Astrocyte of the hippocampus (primary cell): ENCODE data around the gene SS18L1.

Experiments used
- DNase-seq: peaks from one replicate; pipeline ENCODE4 v3.0.0; 2011; ENCODE audit warnings: low read depth, low spot score

Gene SS18L1

DNA sequence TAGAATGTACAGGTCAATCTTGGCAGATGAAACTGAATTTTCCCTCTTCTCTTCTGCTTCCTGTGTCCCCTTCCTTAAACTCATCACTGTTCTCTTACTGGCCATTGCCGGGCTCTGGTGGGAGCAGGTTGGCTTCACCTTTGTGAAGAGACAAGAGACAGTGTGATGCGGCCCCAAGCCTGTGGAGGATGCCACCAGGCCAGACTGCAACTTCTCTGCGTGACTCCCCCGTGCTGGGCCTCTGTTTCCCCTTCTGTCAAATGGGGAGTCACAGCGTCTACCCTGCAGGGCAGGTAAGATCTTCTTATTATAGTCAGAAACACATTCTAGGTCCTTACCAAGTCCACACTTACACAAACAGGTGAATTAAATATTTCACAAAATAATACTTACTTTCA, 23.2 kb upstream of the SS18L1 start:
- no peak for DNase-seq

GRCh38 chr20:62120990-62121775, 22.4 kb upstream of the SS18L1 start:
- DNase-seq: no peak

DNA sequence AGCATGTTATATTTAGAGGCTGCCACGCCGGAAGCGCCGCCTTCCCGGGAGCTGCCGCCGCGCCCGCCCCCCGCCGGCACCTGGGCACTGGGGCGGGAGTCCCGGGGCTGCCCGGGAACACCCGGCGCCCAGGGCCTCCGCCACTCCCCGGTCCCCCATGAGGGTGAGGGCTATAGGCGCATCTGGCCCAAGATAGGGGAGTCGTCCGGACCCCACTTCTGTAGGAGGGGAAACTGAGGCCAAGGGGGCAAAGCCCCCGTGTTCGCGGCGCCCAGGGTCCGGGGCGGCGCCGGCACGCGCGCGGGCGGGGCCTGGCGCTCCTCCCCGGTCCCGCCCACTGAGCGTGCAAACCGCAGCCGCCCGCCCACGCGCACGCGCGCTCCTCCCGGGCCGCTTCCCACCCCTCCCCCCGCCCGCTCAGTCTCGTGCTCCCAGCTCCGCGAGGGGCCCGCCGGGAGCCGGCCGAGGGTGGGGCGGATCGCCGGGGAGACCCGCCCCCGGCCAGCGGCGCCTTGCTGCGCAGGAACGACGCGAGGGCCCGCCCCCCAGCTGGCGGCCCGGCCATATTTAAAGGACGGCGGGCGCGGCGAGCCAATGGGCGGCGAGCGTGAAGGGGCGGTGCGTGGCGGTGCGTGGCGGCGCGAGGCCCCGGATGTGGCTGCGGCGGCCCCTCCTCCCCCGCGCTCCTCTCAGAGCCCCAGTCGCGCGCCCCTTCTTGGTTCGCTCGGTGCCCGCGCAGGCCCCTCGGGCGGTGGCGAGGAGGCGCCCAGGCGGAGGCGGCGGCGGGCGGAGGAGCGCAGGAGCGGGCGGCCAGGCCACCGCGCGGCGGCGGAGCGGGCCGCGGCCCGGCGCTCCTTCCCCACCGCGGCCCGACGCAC, 21.6 kb upstream of the SS18L1 start, which contains the start of gene LSM14B:
Gene LSM14B, plus strand, starts transcription at position 700 of the 878 bp plus-strand sequence. CDS start 192 bp downstream, outside the sequence.
- DNase-seq: peak; percentile 100

DNA sequence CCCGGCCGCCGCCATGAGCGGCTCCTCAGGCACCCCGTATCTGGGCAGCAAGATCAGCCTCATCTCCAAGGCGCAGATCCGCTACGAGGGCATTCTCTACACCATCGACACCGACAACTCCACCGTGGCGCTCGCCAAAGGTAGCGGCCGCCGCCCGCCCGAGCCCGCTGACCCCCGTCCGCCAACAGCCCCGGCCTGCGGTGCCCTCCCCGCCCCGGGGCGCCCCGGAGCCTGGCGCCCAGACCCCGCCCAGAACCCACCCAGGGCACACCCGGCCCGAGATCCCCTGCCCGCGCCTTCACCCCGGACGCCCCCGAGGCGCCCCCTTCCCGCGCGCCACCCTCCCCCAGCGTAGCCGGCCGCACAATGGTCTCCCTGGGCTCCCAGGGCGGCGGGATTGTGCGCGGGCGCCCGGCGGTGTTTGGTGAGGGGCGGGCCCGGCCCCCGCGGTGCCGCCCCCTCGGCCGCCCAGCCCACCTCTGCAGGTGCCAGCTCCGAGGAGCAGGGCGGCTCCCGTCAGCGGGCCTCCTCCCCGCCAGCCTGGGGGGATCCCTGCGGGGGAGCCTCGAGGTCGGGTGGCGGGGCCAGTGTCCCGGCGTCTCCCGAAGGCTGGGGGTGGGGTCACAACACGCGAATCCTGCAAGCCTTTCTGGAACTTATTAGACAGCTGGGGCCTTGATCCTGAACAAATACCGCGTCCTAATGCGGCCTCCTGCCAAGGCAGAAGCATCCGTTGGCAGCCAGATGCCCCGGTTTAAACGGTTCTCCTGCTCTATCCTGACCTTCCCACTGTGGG, 20.7 kb upstream of the SS18L1 start:
- peak; percentile 59 for DNase-seq

- DNase-seq: peak; percentile 63
Observed at GRCh38 chr20:62123450-62124118, 20.0 kb upstream of the SS18L1 start.

DNA sequence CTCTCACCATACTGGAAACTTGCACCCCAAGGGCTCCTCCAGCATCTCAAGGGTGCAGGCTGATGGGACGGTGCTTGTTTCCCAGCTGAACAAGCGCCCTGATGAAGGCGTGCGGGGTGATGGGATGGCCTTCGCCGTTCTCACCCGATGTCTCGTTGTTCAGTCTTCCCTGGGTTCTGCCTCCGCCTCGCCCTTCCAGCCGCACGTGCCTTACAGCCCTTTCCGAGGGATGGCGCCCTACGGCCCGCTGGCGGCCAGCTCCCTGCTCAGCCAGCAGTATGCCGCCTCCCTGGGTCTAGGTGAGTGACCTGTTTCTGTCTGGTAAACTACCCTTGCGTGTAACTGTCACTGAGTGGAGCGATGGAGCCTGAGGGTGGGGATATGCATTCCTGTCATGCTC, 17.4 kb upstream of the SS18L1 start:
- DNase-seq: no peak

GRCh38 chr20:62127799-62128198, 15.8 kb upstream of the SS18L1 start:
- no peak for DNase-seq

DNA sequence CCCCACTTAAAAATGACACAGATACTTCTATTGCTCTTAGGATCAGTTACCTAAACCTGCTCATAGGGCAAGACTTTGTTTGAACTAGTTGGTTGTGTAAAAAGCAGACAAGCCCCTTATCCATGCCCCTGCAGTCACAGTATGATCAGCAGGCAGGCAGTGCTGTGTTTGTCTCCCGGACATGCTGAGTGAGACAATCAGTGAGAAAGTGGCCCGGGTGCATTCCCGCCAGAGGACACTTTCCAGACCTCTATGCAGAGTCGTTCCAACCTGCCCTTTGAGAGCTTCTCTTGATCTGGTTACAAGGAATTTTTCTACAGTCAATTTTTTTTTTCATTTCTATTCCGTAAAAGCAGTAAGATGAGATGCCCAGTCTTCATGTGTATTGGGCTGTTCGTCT, 15.1 kb upstream of the SS18L1 start:
- no peak for DNase-seq

DNA sequence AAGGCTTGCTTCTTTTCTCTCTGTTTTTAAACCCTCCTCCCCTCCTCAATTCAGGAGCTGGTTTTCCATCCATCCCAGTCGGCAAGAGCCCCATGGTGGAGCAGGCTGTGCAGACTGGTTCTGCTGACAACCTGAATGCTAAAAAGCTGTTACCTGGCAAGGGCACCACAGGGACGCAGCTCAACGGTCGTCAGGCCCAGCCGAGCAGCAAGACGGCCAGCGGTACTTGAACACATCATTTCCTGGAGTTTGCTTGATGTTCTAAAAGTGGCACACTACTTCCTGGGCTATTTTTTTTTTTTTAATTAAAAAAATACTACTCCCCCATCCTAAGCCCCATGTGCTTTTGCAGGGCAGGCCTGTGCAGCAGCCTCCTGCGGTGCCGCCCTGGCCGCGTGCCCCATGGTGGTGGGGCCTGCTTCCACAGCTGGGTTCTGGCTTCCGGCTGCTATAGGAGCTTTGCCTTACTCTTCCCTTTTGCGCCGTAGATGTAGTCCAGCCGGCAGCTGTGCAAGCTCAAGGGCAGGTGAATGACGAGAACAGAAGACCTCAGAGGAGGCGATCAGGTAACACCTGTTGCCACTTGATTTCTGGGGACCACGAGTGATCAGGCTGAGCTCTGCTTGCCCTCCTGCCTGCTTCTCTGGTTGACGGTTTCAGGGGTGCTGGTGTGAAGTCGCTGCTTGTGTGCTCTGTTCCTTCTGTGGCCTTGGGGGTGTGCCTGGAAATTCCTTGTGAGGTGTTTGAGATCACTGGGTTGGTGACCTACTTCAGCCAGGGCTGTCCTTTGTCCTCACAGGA, 13.6 kb upstream of the SS18L1 start:
- DNase-seq: no peak

GRCh38 chr20:62131560-62132320, 11.8 kb upstream of the SS18L1 start:
- no peak for DNase-seq

- DNase-seq: no peak
Observed at GRCh38 chr20:62132421-62132820, 11.1 kb upstream of the SS18L1 start.

DNA sequence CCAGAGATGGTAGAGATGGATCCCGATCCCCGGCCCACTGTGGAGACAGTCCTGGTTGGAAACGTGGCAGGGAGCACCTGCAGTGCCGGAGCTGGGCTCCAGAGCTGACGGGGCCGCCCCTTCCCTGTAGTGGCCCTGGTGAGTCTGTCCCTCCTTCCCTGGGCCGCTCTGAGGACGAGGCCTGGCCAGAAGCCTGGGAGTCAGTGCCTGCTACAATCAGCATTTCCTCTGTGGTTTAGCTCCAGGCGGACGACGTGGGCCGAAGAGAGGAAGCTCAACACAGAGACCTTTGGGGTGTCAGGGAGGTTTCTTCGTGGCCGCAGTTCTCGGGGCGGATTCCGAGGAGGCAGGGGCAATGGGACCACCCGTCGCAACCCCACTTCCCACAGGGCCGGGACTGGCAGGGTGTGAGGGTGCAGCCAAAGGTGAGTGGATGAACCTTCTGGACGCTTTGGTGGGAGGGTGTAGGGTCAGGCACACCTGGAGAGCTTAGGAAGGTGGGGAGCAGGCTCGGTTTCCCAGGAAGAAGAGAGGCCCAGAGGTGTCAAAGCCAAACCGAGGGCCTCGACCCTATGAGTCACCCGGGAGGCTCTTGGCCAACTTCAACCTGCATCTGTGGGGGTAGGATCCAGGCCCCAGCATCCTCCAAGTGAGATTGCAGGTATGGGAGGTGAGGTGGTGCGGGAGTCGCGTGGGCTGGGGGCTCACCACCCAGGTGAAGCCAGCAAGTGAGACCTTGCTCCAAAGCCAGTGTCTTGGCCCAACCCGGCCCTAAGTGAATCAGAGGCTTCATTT, 10.3 kb upstream of the SS18L1 start:
- DNase-seq: no peak

DNA sequence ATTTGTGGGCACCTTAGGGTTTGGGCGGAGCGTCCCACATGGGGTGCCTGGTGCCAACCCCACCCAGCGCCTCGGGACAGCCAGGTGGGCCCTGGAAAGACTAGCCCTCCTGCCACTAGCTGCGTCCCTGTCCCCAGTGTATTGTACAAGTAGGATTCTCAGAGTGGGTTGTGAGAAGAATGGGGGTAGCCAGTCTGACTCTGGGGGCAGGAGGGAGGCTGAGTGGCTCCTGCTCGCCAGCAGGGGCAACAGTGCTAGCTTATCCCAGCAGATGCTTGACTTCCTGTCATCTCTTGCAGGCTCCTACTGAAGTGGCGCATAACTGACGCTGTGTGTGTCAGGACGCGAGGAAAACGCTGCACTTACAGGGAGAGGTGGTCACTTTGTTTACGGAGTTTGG, 9.7 kb upstream of the SS18L1 start:
- DNase-seq: no peak

DNA sequence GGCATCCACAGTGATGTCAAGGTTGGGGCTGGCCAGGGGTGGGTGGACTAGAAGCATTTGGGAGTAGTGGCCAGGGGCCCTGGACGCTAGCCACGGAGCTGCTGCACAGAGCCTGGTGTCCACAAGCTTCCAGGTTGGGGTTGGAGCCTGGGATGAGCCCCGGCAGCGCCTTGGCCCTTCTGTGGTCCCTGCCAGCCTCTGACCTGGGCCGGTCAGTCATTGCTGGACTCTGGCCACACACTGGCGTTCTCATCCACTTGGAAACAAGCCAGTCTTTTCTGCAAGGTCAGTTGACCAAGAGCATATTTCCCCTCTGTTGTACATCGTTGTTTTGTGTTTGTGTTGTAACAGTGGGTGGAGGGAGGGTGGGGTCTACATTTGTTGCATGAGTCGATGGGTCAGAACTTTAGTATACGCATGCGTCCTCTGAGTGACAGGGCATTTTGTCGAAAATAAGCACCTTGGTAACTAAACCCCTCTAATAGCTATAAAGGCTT, 8.8 kb upstream of the SS18L1 start:
- DNase-seq: no peak

DNA sequence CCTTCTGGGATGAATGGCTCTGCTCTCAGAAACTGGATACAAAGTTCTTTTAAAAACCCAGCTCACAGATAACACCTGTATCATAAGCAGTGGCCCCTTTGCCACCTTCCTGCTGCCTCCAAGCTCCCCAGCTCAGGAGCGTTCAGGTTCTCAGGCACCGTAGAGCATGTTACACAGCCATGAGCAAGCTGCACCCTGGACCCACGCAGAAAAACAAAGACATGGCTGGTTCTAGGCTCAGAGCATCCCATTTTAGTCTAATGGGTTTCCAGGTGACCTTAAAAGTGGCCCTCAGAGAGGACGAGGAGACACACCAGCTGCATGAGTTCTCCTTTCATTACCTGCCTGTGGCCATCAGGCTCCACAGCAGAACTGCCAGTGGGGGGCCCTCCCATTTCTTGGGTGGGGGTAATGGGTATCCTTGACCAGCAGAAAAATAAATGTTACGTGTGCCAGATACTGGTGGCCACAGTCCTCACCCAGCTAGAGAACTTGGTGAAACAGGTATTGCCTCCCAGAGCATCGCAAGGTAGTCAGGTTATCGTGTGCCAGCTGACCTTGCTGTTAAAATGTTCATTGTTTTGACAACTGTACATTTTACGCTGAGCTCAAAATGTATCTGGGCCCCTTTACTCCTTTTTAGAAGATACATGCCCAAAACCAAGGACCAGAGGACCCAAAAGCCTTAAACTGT, 7.8 kb upstream of the SS18L1 start:
- no peak for DNase-seq

DNA sequence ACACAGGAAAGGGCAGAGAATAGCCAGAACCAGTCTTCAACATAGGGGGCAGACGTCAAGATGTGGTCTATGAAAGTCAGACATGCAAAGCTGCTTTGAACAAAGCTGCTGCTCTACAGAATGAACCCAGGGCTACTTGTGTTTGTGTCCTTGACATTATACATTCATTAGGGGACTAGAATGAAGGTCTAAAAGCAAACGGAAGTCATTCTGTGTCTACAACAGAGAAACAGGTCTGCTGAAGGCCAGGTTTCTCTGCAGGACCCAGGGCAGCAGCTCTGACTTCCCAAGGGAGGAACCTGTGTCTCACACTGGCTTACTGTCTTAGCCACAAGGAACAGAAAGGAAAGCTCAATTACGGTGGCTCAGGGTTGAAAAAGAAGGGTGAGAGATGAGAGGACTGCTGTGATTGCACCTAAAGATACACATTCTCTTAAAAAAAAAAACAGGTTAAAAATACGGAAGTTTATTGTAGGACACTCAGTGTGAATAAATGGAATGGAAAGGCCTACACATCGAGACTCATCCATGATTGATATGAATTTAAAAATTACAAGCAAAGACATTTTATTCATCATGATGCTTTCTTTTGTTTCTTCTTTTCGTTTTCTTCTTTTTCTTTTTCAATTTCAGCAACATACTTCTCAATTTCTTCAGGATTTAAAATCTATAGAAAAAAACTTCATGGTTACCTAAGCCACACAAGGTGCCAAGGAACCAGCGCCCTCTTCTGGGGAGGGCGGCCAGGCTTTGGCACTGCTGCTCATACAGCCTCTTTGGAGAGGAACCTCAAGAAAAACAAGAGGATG, 7.1 kb upstream of the SS18L1 start:
- peak; percentile 85 for DNase-seq

GRCh38 chr20:62137092-62137384, 6.5 kb upstream of the SS18L1 start:
- DNase-seq: no peak
